NCI-H2081 treated with DMSO at 0.1 percent for 48 hours (cell line): ENCODE results near the gene CDK2AP2.
A peak's percentile ranks its signal among the peaks of the same experiment; 100 is the strongest.
"Not testable (repeated sequence)": the region's sequence is repeated elsewhere in the genome, so short reads cannot be mapped to it uniquely, and the experiment has no call there.

ENCODE experiments used
- DNase-seq: peaks from one replicate; lab custom pipeline; 2025; lab: John Stamatoyannopoulos, UW

The CDK2AP2 gene, protein sequence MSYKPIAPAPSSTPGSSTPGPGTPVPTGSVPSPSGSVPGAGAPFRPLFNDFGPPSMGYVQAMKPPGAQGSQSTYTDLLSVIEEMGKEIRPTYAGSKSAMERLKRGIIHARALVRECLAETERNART

DNA sequence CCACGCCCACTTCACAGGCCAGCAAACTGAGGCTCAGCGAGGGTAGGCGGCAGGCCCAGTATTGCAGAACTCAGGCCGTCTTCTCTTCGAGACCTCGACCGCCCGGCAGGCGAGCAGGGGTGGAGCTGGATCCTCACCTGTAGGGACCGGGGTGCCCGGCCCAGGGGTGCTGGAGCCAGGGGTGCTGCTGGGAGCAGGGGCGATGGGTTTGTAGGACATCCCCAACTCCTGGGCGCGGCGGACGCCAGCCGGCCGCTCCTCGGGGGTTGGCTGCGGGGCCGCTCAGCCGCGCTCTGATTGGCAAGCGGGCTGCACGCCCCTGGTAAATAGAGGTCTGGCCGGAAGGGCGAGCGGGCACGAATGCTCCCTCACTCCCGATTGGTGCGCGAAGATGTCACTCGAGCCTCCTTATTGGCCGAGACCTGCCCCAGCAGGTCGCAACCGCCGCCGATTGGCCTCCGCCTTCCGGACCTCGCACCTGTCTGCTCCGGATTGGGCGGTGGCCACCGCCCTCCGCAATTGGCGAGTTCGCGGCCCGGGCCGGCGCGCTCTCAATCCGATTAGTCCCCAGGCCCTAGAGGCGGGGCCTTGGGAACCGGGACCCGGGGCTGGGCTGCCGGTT lies at the start of gene CDK2AP2:
CDK2AP2 (minus strand) TSS at position 299 of the 622 bp plus-strand sequence; CDS start at position 219, 80 bp downstream.
- DNase-seq, result peak; percentile 92

GRCh38 chr11:67556244-67556643 lies 48.3 kb upstream of the CDK2AP2 start:
- no peak for DNase-seq

DNA sequence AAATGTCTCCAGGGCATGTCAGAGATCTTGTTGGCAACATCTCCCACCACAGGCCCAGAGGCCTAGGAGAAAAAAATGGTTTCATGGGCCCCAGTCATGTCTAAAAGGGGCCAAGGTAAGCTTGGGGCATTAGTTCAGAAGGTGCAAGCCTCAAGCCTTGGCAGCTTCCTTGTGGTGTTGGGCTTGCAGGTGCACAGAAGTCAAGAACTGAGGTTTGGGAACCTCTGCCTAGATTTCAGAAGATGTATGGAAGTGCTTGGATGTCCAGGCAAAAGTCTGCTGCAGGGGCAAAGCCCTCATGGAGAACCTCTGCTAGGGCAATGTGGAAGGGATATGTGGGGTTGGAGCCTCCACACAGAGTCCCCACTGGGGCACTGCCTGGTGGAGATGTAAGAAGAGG lies 43.7 kb upstream of the CDK2AP2 start:
- DNase-seq, result not testable (repeated sequence)

DNA sequence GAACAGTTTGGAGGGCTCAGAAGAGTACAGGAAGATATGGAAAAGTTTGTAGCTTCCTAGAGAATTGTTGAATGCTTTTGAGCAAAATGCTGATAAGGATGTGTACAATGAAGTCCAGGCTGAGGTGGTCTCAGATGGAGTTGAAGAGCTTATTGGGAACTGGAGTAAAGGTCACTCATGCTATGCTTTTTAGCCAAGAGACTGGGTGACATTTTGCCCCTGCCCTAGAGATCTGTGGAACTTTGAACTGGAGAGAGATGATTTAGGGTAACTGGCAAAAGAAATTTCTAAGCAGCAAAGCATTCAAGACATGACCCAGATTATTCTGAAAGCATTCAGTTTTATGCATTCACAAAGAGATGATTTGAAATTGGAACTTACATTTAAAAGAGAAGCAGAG lies 43.2 kb upstream of the CDK2AP2 start:
- DNase-seq, result no peak

DNA sequence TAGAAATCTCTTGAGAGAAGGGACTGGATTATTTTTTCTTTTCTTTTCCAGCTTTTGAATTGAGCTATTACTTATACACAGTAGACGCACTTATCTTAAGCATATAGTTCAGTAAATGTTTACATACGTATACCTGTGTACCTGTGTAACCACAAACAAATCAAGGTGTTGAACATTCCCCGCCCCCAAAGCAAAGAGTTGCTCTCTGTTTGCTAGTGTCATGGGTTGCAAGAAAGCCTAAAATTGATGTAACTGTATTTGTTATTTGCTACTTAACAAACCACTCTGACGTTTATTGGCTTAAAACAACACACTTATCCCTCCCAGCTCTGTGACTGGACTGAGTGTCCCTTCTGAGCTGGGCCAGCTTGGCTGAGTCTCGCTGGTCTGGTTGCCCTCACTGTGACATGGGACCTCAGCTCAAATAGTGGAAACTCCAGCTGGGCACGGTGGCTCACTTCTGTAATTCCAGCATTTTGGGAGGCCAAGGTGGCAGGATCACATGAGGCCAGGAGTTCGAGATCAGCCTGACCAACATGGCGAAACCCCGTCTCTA lies 40.7 kb upstream of the CDK2AP2 start:
- no peak for DNase-seq

GRCh38 chr11:67548112-67548511 lies 40.1 kb upstream of the CDK2AP2 start:
- DNase-seq, result not testable (repeated sequence)

GRCh38 chr11:67545280-67545679 lies 37.3 kb upstream of the CDK2AP2 start:
- DNase-seq, result no peak

- no peak for DNase-seq
Observed at GRCh38 chr11:67544616-67545242, 36.8 kb upstream of the CDK2AP2 start.

- no peak for DNase-seq
Observed at GRCh38 chr11:67543585-67543984, 35.6 kb upstream of the CDK2AP2 start.

GRCh38 chr11:67542971-67543370 lies 35.0 kb upstream of the CDK2AP2 start:
- no peak for DNase-seq

DNA sequence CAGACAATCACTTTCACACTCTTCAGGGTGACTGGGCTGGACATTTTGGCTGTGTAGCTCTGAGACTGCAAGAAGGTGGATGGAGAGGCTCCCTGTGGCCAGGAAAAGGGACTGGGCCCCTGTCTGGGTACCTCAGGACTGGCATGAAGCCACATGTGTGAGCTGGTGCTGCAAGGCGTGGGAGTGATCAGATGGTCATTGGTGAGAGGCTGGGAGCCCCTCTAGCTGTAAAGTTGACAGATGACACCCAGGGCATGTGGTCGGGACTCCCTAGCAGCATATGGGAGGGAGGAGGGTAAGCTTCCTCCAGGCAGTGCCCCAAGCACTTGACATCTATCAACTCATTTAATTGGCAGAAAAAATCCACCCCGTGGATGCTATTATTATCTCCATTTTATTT lies 34.2 kb upstream of the CDK2AP2 start:
- DNase-seq, result no peak

GRCh38 chr11:67541198-67541597 lies 33.2 kb upstream of the CDK2AP2 start:
- no peak for DNase-seq

DNA sequence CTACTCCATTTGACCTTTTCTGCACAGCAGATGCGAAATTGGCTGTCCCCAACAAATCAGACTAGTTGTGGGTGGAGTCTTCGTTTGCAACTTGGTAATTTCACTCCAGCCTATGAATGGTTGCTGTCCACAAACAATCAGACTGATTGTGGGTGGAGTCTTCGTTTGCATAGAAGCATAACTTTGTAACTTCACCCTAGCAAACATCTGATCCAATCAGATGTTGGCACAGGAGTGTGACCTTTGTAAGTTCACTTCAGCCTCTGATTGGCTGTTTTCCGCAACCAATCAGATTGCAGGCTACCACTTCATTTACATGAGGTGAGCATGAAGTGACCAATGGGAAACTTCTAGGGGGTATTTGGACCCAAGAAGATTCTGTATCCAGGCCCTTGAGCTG lies 31.6 kb upstream of the CDK2AP2 start:
- DNase-seq, result no peak

- no peak for DNase-seq
Observed at GRCh38 chr11:67538823-67539505, 31.0 kb upstream of the CDK2AP2 start.

DNA sequence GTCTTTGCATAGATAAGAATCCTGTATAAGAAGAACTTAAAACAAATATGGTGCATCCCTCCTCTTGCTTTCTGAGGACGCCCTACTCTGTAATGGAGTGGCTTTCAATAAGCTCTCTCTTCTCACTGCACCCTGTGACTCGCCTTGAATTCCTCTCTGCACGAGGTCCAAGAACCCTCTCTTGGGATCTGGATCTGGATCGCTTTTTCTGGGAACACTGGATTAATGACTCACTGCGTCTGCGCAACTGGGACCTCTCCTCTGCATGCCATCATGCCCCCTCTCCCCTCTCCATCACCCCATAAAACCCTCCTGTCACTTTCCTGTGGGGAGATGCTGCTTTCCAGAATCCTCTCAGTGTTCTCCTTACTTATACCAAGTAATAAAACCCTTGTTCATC lies 30.3 kb upstream of the CDK2AP2 start:
- DNase-seq, result no peak

DNA sequence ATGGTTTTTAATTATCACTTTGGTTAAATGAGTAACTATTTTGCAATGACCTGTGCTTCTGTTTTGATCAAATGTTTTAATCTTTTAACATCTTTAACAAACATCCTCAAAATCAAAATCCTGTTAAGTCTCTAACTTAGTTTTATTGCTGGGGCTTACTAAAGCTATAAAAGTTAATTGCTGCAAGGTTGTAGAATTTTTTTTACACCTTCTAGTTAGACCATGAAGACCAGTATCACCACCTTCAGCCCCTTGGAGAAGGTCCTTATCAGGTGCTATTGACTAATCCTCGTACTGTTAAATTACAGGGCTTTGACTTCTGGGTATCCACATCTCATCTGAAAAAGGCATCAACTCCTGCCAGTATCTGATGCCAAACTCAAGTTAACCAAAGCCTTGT lies 27.6 kb upstream of the CDK2AP2 start:
- DNase-seq, result no peak

DNA sequence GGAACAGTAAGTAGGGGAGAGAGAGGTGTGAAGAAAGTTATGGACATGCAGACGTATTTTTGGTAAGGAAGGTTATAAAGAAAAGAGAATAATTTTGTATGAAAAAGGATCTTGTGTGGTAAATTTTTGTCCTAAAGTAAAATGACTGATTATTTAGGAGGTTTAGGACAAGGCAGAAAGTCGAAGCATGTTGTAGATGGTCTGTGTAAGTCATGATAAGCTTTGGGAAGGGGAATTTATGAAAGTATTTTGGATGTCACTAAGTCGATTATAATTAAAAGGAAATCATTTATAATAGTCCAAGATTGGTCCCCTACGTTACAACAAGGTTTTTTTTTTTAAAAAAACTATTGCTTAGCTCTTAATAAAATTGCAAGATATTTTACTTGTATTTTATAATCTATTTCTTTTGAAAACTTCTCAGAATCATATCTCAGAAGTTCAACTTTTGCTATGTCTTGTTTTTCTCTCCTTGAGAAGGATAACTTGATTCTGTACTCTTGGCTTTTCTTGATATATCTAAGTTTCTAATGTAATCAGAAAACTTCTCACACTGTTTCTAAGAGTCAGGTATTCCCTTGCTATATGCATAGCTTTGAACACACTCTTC lies 26.2 kb upstream of the CDK2AP2 start:
- DNase-seq, result no peak

DNA sequence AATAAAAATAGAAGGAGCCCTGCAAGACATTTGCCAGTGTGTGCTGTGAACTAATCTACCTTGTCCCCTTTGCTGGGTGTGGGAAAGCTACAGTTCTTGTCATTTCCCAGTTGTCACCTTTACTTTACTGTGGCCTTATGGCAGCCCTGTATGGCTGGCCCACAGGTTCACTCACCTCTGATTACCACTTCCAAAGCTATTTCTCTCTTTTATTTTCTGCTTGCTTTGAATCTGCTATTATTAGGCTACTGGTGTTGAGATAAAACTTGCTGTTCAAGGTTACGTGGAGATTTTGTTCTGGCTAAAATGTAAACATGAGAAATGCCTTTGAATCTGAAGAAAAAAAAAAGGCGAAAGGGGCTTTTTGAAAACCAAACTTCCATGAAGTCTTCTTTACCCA lies 24.9 kb upstream of the CDK2AP2 start:
- DNase-seq, result no peak

DNA sequence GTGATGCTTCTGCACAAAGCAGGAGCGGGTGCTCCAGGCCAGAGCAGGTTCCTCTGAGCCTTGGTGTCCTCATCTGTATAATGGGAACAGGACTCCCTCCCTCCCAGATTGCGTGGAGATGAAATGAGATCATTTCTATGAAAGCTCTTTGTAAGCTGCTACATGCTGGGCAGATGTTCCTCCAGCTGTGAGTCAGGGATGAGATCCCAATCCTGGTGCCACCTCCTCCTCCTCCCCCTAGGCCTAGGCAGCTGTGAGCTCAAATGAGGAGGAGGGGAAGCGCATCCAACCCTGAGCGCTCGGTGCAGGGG lies 22.3 kb upstream of the CDK2AP2 start:
- no peak for DNase-seq

GRCh38 chr11:67528376-67528775 lies 20.4 kb upstream of the CDK2AP2 start:
- DNase-seq, result no peak

- no peak for DNase-seq
Observed at GRCh38 chr11:67525275-67525976, 17.5 kb upstream of the CDK2AP2 start.

DNA sequence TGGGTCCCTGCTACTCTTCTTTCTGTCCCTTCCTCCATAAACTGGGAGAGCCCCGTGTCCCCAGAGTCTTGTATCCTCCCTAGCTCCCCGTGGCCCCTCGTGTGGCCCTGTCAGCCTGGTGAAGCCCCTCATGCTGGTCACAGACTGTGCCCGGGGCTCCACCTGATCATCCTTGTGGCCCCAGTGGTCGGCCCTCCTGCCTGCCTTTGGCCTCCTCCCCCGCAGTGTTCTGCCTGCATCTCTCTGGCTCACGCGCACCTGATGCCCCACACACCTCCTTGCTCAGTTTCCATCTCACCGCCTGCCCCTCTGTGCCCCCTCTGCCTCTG lies 16.5 kb upstream of the CDK2AP2 start:
- no peak for DNase-seq
